Measurements from ENCODE around the gene RAB43.

Gene RAB43

DNA sequence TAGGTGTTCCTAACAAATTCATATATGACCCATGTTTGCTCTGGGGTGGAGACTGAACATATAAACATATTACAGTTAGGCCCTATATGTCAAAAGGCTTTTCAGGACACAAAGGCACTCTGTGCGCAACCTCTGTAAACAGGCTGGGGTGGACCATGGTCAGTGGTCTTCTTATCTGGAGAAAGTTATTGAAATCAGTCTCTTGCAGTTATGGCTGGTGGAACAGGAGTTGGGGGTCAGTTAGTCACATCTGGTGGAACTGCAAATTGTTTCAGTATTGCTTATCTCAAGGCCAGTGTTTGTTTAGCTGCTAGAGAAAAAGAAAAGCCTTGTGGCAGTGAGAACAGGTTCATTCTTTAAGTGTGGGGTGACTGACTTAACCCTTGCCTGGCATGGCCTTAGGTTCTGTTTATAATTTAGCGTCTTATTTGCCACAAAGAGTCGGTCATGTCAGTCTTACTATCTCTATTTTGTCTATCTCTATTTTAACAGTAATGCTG, 66.9 kb downstream of the RAB43 start:
- no peak for DNase-seq (ENCODE audit: low spot score)
- in situ Hi-C loops (cut with MboI; ENCODE audit: low sequenced_read_pairs, unreplicated experiment): loop anchor here (10.0 kb wide), 1 partner anchor 190 kb away; the partner anchor contains the start of gene COPG1
- TF ChIP-seq, protein P1, sequence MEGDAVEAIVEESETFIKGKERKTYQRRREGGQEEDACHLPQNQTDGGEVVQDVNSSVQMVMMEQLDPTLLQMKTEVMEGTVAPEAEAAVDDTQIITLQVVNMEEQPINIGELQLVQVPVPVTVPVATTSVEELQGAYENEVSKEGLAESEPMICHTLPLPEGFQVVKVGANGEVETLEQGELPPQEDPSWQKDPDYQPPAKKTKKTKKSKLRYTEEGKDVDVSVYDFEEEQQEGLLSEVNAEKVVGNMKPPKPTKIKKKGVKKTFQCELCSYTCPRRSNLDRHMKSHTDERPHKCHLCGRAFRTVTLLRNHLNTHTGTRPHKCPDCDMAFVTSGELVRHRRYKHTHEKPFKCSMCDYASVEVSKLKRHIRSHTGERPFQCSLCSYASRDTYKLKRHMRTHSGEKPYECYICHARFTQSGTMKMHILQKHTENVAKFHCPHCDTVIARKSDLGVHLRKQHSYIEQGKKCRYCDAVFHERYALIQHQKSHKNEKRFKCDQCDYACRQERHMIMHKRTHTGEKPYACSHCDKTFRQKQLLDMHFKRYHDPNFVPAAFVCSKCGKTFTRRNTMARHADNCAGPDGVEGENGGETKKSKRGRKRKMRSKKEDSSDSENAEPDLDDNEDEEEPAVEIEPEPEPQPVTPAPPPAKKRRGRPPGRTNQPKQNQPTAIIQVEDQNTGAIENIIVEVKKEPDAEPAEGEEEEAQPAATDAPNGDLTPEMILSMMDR (IDR thresholded peaks at IDR 0.05; ENCODE audit: borderline replicate concordance, control extremely low read depth, extremely low read depth, insufficient read depth, missing control alignments): no peak

DNA sequence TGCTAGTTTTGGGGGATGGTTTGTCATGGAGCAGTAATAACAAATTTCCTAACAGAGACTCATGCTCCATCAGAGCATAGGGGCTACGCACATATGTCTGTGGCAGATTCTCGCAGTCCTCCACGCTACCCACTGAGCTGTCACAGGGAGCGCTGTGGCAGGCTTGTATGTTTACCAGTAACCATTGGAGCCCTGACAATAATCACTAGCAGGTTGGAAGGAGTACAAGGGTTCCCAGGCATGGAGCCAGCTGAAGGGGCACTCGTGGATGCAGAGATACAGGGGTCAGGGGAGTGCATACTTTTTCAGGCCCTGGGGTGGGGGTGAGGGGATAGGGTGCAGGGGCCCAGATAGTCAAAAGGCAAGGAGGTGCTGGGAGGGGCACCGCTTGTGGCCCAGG, 68.9 kb downstream of the RAB43 start:
- DNase-seq (ENCODE audit: low spot score): no peak
- in situ Hi-C loops (cut with MboI; ENCODE audit: low sequenced_read_pairs, unreplicated experiment): loop anchor here (10.0 kb wide), 1 partner anchor 192 kb away; the partner anchor contains the start of gene COPG1
- TF ChIP-seq, protein P1 (IDR thresholded peaks at IDR 0.05; ENCODE audit: borderline replicate concordance, control extremely low read depth, extremely low read depth, insufficient read depth, missing control alignments): no peak

DNA sequence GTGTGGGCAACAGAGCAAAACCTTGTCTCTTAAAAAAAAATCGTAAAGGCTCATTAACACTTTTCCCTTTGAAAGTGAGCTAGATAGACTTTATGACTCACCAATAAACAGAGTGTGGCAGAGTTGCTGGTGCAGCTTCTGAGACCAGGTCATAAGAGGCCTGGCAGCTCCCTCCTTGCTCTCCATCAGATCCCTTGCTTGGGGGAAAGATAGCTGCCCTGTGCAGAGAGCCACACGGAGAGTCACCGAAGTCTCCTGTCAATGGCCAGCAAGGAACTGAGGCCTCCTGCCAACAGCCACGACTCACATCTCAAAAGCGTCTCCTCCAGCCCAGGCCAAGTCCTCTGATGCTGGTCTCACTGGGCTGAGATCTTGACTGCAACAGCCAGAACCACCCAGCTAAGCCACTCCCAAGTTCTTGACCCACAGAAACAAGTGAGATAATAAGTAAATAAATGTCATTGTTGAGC, 69.7 kb downstream of the RAB43 start:
- DNase-seq (ENCODE audit: low spot score): no peak
- in situ Hi-C loops (cut with MboI; ENCODE audit: low sequenced_read_pairs, unreplicated experiment): loop anchor here (10.0 kb wide), 1 partner anchor 193 kb away; the partner anchor contains the start of gene COPG1
- TF ChIP-seq, protein P1 (IDR thresholded peaks at IDR 0.05; ENCODE audit: borderline replicate concordance, control extremely low read depth, extremely low read depth, insufficient read depth, missing control alignments): no peak

DNA sequence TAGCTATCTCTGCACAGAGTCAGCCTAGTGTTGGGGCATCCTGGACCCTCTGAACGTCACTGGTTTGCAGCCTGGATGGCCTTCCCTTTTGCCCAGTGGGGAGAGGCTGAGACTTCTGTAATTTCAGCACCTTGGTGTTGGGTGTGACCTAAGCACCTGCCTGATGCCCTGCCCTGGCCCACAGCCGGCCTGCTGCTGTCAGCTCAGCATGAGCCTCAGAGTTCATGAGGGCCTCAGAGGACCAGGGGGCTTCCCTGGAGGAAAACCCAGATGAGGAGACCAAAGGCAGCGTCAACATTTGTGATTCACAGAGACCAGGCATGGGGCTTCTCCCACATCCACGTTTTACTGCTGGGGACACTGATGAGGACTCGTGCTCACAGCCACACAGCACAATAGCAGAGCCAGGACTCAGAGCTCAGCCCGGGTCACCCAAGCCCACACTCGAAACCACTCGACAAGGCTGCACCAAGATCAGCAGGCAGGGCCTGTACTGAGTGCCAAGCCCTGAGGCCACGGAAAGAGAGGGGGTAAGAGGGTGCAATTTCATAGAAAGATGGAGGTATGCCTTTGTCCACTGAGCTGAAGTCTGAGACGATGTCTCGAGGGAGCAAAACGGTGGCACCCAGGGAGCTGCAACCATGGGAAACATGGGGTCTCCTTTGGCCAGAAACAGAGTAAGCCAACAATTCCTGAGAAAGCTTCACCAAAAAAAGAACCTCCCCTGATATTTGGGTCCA, 70.9 kb downstream of the RAB43 start:
- TF ChIP-seq, protein P1 (IDR thresholded peaks at IDR 0.05; ENCODE audit: borderline replicate concordance, control extremely low read depth, extremely low read depth, insufficient read depth, missing control alignments): no peak
- in situ Hi-C loops (cut with MboI; ENCODE audit: low sequenced_read_pairs, unreplicated experiment): loop anchor here (10.0 kb wide), 1 partner anchor 194 kb away; the partner anchor contains the start of gene COPG1
- DNase-seq (ENCODE audit: low spot score): no peak

DNA sequence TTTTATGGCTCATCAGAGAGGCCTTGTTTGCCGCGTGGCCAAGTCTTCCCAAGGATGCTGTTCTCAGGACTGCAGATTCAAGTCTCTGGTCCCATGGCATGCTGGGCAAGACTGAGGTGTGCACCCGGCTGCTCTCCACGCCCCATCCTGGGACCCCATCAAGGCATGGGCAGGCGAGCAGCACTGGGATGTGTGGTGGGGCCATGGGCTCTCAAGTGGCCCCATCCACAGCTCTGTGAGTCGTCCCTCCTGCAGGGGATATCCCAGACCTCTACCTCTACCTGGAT, 74.1 kb downstream of the RAB43 start:
- DNase-seq (ENCODE audit: low spot score): no peak
- in situ Hi-C loops (cut with MboI; ENCODE audit: low sequenced_read_pairs, unreplicated experiment): no loop called here
- TF ChIP-seq, protein P1 (IDR thresholded peaks at IDR 0.05; ENCODE audit: borderline replicate concordance, control extremely low read depth, extremely low read depth, insufficient read depth, missing control alignments): no peak

DNA sequence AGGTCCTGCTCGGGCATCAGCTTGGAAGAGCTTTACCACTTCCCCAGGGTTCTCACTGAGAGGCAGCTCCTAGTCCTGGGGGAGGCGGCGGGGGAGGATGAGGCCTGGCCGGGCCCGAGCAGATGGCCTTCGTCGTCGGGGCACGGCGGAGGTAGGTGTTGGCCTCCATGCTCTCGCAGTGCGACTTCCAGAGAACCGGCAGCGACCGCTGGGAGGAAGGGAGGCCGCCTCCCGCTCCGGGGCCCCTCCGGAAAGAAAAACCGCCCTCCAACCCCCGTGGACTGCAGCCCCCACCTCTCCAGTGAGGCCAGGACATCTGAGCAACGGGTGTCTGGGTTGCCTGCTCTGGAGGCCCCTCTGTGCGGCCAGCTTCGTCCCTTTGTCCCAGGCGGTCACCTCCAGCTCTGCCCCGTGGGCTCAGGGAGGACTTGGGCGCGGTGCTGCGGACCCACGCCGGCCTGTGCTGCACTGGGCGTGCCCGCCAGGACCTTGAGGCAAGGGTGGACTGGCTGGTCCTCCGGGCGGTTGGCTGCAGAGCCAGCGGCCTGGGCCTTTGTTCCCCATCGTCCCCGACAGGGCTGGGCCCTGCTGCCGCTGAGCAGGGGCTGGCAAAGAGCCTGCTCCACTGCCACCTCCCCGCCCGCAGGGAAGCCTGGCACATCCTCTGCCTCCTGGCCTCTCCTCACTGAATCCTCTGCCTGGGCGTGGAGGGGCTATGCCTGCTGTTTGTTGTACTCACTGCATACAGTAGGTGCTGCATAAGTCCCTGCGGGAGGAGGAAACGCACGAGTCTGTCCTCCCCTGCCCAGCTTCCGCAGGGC, 74.7 kb downstream of the RAB43 start:
- TF ChIP-seq, protein P1 (IDR thresholded peaks at IDR 0.05; ENCODE audit: borderline replicate concordance, control extremely low read depth, extremely low read depth, insufficient read depth, missing control alignments): no peak
- no peak for DNase-seq (ENCODE audit: low spot score)
- in situ Hi-C loops (cut with MboI; ENCODE audit: low sequenced_read_pairs, unreplicated experiment): no loop called here
